Fibroblast of pulmonary artery (primary cell): ENCODE data around the gene RAB31.

Source experiments
- DNase-seq: peaks from one replicate; pipeline ENCODE4 v3.0.0-alpha.2; 2010; ENCODE audit warnings: low read depth
- H3K4me3 ChIP-seq: replicated peaks from 2 replicates; pipeline ENCODE4 v1.5.1; 2011; ENCODE audit warnings: low read depth, mild to moderate bottlenecking, control low read depth, low read length, moderate library complexity
- CTCF ChIP-seq: IDR thresholded peaks from 2 replicates; pipeline ENCODE4 v1.5.1; 2011; ENCODE audit warnings: mild to moderate bottlenecking, control low read depth, low read length, inconsistent platforms; ENCODE audit errors: missing control alignments

Gene RAB31

GRCh38 chr18:9708057-9708433, at the start of gene RAB31:
RAB31 (plus strand) TSS chr18:9708301; CDS start chr18:9708406, 105 bp downstream.
- TF ChIP-seq CTCF = no peak
- peak within 1 kb of the TSS; percentile 66 for H3K4me3 ChIP-seq
- peak; percentile 84 for DNase-seq

- DNase-seq = no peak
- H3K4me3 ChIP-seq = no peak overlapping the region
- TF ChIP-seq CTCF = no peak
Observed at GRCh38 chr18:9659499-9660375, 48.4 kb upstream of the RAB31 start.

GRCh38 chr18:9661564-9661963, 46.5 kb upstream of the RAB31 start:
- DNase-seq = no peak
- no peak overlapping the region for H3K4me3 ChIP-seq
- peak; percentile 24 for TF ChIP-seq CTCF

GRCh38 chr18:9663377-9663776, 44.7 kb upstream of the RAB31 start:
- H3K4me3 ChIP-seq = no peak overlapping the region
- no peak for TF ChIP-seq CTCF
- DNase-seq = no peak

GRCh38 chr18:9665314-9665713, 42.8 kb upstream of the RAB31 start:
- no peak for DNase-seq

GRCh38 chr18:9666548-9666947, 41.6 kb upstream of the RAB31 start:
- H3K4me3 ChIP-seq = no peak overlapping the region
- TF ChIP-seq CTCF = no peak
- no peak for DNase-seq

More at GRCh38 chr18:9665314-9665713, 42.8 kb upstream of the RAB31 start:
- no peak for TF ChIP-seq CTCF
- H3K4me3 ChIP-seq = no peak overlapping the region

- no peak overlapping the region for H3K4me3 ChIP-seq
- DNase-seq = no peak
- no peak for TF ChIP-seq CTCF
Observed at GRCh38 chr18:9669016-9669415, 39.1 kb upstream of the RAB31 start.
